ENCODE data around the gene REV3L.
A peak's percentile ranks its signal among the peaks of the same experiment; 100 is the strongest.
"Not testable (repeated sequence)": the region's sequence is repeated elsewhere in the genome, so short reads cannot be mapped to it uniquely, and the experiment has no call there.

REV3L gene

DNA sequence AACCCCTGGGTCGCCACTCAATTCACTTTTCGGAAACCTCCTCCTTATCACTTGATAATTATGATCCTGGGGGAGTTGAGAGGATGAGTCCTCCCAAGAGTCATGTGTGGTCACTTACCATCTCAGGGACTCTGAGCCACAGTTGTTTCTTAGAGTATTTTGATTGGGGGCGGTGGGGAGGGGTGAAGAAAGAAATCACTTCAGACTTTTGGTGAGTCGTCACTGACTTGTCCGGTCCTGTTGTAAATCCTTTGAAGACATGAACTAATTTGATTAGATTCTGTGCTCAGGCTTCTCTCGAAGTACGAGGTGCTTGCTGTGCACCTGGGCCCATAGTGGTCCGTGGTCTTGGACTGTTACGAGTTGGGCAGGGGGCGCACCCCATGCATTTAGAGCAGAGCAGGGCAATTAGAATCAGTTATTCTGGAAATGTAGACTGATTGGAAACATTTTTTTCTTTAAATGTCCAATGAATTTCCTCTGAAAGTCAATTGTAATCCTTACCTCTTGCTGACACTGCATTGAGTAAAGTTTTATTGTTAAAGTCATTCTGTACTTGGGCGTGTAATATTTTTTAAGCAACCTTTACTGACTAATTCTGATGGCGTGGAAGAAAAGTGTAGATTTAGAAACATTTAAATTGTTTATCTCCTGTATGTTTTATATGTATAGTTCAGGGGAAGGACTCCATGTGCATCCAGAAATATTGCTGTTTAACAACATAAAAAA, 222.3 kb downstream of the REV3L start:
- no peak for DNase-seq (ENCODE audit: low read depth in 2 of 2)

DNA sequence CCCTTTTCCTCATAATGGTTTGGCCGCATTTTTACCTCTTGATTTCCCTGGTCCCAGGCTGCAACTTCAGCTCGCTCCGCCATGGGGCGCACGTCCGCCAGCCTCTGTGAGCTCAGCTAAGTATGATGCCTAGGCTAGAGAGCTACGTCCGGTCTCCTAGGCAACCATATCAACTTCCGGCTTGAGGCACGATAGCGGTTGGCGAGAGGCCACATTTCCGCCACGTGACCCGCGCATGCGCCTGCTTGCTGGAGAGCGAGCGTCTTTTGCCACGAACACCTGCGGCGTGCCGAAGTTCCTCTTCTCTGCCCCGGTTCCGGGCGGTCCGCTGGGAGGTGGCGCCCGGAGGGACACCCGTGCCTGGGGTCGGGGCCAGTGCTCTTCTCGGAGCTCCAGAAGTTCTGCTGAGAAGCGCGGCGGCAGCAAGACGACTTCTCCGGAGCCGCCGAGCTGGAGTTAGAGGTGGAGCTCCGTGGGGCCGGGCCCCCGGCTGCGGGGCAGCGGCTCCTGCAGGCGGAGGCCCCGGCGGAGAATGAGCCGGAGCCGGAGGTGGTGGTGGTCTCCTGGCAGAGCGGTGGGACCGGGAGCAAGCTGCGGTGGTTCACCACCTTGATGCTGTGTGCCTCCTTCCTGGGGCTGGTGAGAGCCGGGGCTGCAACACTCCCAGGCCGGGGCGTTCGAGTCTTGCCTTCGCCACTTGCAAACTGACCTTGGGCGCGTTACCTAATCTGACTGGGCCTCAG, 223.8 kb downstream of the REV3L start:
- peak; percentile 94 to 97 for DNase-seq (ENCODE audit: low read depth in 2 of 2)

DNA sequence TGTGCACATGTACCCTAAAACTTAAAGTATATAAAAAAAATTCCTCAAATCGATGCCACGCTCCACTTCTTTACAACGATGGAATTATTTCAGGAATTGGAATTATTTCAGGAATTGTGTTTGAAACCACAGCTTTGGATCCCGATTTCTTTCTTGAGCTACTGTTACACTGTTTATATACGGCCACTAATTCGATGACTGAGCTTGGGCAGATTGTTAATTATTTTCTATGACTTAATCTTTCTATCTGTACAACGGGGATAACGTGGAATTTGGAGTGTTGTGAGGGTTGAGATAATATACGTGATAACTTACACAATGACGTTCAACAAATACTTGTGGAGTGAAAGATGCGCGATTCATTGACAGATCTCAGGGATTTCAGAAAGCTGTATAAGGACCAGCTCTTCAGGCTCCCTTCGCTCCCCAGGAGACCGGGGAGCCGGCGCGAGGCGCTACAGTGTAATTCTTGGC, 224.4 kb downstream of the REV3L start:
- no peak for DNase-seq (ENCODE audit: low read depth in 2 of 2)

GRCh38 chr6:111258010-111258409, 225.0 kb downstream of the REV3L start:
- DNase-seq (ENCODE audit: low read depth in 2 of 2), result no peak

DNA sequence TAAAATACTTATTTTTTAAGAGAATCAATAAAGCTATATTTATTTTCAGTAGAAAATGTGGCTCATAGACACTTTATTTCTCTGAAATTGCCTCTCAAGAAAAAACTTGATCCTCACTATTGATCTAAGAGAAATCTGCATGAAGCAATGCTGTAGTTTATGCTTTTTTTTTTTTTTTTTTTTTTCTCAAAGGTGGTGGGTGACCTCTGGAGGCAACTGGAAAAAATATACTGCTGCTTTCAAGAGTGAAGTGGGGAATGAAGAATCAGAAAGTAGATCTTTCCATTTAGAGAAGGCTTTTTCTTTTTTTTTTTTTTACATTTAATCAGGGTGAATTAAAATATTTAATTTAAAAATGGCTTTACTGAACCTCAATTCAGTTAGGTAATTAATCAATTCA, 226.4 kb downstream of the REV3L start:
- DNase-seq (ENCODE audit: low read depth in 2 of 2), result no peak

GRCh38 chr6:111255838-111256237, 227.2 kb downstream of the REV3L start:
- DNase-seq (ENCODE audit: low read depth in 2 of 2), result not testable (repeated sequence)

DNA sequence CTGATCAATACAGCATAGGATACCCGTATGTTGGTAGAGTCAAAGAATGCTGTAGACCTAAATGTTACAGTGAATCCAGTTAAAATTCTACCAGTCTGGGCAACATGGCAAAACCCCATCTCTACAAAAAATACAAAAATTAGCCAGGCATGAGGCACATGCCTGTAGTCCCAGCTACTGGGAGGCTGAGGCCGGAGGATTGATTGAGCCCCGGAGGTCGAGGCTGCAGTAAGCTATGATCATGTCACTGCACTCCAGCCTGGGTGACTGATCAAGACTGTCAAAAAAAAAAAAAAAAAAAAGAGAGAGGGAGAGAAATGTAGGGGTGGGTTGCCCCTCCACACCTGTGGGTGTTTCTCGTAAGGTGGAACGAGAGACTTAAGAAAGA, 228.2 kb downstream of the REV3L start:
- DNase-seq (ENCODE audit: low read depth in 2 of 2), result no peak

GRCh38 chr6:111254004-111254778, 228.8 kb downstream of the REV3L start:
- no peak for DNase-seq (ENCODE audit: low read depth in 2 of 2)

GRCh38 chr6:111252726-111253125, 230.3 kb downstream of the REV3L start:
- no peak for DNase-seq (ENCODE audit: low read depth in 2 of 2)

- DNase-seq (ENCODE audit: low read depth in 2 of 2), result no peak
Observed at GRCh38 chr6:111250791-111251354, 232.1 kb downstream of the REV3L start.

Data from stimulated activated CD4-positive, alpha-beta T cell treated with anti-CD3 and anti-CD28 coated beads, Interleukin-1b, Interleukin-23, amount 100 ng/mL, for 1 hour (primary cell).